SK-N-SH treated with all-trans-retinoic acid at 6 μM for 48 hours (cell line): ENCODE measurements around the gene CLP1.
A peak's percentile ranks its signal among the peaks of the same experiment; 100 is the strongest.

Source experiments
- ATAC-seq: fragments of 200-7000 bp; cut with Tn5 transposase; 3 replicates; pipeline ENCODE4 v1.9.1; 2020; ENCODE audit warnings: mild to moderate bottlenecking, moderate library complexity
- BACH2 ChIP-seq: fragments of 250-450 bp; sonication (Bioruptor Pico); IDR thresholded peaks from 2 replicates; pipeline ENCODE4 v1.9.0; 2021; ENCODE audit warnings: mild to moderate bottlenecking, borderline replicate concordance
- CSDC2 ChIP-seq: fragments of 250-450 bp; sonication (Bioruptor Pico); IDR thresholded peaks from 2 replicates; pipeline ENCODE4 v1.5.0; 2020; ENCODE audit warnings: mild to moderate bottlenecking, moderate library complexity
- ESRRG ChIP-seq: fragments of 250-450 bp; sonication (Bioruptor Pico); IDR thresholded peaks from 2 replicates; pipeline ENCODE4 v1.6.1; 2021; ENCODE audit warnings: mild to moderate bottlenecking
- GLIS3 ChIP-seq: fragments of 250-450 bp; sonication (Bioruptor Pico); IDR thresholded peaks from 2 replicates; pipeline ENCODE4 v1.5.0; 2020; ENCODE audit warnings: mild to moderate bottlenecking, moderate library complexity
- ISL1 ChIP-seq: fragments of 250-450 bp; sonication (Bioruptor Pico); IDR thresholded peaks from 2 replicates; pipeline ENCODE4 v2.1.2; 2022; ENCODE audit warnings: mild to moderate bottlenecking, moderate library complexity
- OSR1 ChIP-seq: fragments of 250-450 bp; sonication (Bioruptor Pico); IDR thresholded peaks from 2 replicates; pipeline ENCODE4 v1.8.0; 2022; ENCODE audit warnings: moderate library complexity, mild to moderate bottlenecking, inconsistent platforms
- RARB ChIP-seq: fragments of 250-450 bp; sonication (Bioruptor Pico); IDR thresholded peaks from 2 replicates; pipeline ENCODE4 v1.8.0; 2021; ENCODE audit warnings: mild to moderate bottlenecking, moderate library complexity
- SNAI2 ChIP-seq: fragments of 250-450 bp; sonication (Bioruptor Pico); IDR thresholded peaks from 2 replicates; pipeline ENCODE4 v1.5.0; 2020; ENCODE audit warnings: mild to moderate bottlenecking, moderate library complexity
- TCF4 ChIP-seq: fragments of 250-450 bp; sonication (Bioruptor Pico); IDR thresholded peaks from 2 replicates; pipeline ENCODE4 v1.8.0; 2021; ENCODE audit warnings: mild to moderate bottlenecking, moderate library complexity, borderline replicate concordance
- ZC3H10 ChIP-seq: fragments of 250-450 bp; sonication (Bioruptor Pico); IDR thresholded peaks from 2 replicates; pipeline ENCODE4 v1.5.1; 2021; ENCODE audit warnings: mild to moderate bottlenecking, moderate library complexity
- ZNF565 ChIP-seq: fragments of 450-650 bp; formaldehyde crosslinking; conservative IDR thresholded peaks from 2 replicates; pipeline ENCODE4 v1.5.0; 2020; ENCODE audit warnings: low read depth, mild to moderate bottlenecking, moderate library complexity
- ZNF8 ChIP-seq: fragments of 450-650 bp; formaldehyde crosslinking; IDR thresholded peaks from 2 replicates; pipeline ENCODE4 v1.5.0; 2020; ENCODE audit warnings: mild to moderate bottlenecking, moderate library complexity
- TF ChIP-seq, protein P1 (sequence below): fragments of 250-450 bp; sonication (Bioruptor Pico); IDR thresholded peaks from 2 replicates; pipeline ENCODE4 v1.5.1; 2021; ENCODE audit warnings: mild to moderate bottlenecking, moderate library complexity
- TF ChIP-seq, protein P2 (sequence below): fragments of 250-450 bp; sonication (Bioruptor Pico); IDR thresholded peaks from 2 replicates; pipeline ENCODE4 v1.5.1; 2020; ENCODE audit warnings: low read depth, mild to moderate bottlenecking, moderate library complexity
- TF ChIP-seq, protein P3 (sequence below): fragments of 250-450 bp; sonication (Bioruptor Pico); IDR thresholded peaks from 2 replicates; pipeline ENCODE4 v1.8.0; 2020; ENCODE audit warnings: mild to moderate bottlenecking, moderate library complexity, borderline replicate concordance
- TF ChIP-seq, protein P4 (sequence below): fragments of 250-450 bp; sonication (Bioruptor Pico); IDR thresholded peaks from 2 replicates; pipeline ENCODE4 v1.5.0; 2020; ENCODE audit warnings: mild to moderate bottlenecking, moderate library complexity

Gene CLP1

DNA sequence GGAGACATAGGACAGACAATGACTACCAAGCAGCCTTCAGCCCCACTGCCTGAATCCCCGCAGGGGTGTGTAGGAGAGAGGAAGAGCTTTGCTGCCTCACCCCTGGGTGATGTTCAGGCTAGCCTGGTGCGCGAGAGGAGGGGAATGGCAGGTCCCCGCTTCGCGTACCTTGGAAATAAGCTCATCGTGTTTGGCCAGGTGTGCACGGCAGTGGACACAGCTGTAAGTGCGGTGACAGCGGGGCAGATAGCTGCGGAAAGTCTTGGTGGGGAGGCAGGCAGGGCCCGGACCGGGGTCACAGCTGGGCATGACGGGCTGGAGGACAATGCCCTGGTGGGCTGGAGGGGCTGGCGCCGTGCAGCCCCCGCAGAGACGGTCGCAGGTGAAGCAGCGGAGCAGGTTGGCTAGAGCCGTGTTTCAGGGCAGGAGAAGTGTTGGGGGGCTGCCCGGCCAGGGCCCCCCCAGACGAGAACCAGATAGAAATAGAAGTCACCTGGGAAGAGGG lies 10.7 kb upstream of the CLP1 start:
- no peak for ATAC-seq
- TF ChIP-seq ZNF8 (CRISPR knock-in tag) (no peak), ISL1 (no peak), RARB (no peak), ZC3H10 (CRISPR knock-in tag) (no peak), SNAI2 (CRISPR knock-in tag) (no peak)
- TF ChIP-seq, protein P1, sequence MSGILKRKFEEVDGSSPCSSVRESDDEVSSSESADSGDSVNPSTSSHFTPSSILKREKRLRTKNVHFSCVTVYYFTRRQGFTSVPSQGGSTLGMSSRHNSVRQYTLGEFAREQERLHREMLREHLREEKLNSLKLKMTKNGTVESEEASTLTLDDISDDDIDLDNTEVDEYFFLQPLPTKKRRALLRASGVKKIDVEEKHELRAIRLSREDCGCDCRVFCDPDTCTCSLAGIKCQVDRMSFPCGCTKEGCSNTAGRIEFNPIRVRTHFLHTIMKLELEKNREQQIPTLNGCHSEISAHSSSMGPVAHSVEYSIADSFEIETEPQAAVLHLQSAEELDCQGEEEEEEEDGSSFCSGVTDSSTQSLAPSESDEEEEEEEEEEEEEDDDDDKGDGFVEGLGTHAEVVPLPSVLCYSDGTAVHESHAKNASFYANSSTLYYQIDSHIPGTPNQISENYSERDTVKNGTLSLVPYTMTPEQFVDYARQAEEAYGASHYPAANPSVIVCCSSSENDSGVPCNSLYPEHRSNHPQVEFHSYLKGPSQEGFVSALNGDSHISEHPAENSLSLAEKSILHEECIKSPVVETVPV (CRISPR knock-in tag) = no peak
- TF ChIP-seq, protein P2, sequence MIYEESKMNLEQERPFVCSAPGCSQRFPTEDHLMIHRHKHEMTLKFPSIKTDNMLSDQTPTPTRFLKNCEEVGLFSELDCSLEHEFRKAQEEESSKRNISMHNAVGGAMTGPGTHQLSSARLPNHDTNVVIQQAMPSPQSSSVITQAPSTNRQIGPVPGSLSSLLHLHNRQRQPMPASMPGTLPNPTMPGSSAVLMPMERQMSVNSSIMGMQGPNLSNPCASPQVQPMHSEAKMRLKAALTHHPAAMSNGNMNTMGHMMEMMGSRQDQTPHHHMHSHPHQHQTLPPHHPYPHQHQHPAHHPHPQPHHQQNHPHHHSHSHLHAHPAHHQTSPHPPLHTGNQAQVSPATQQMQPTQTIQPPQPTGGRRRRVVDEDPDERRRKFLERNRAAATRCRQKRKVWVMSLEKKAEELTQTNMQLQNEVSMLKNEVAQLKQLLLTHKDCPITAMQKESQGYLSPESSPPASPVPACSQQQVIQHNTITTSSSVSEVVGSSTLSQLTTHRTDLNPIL = no peak

DNA sequence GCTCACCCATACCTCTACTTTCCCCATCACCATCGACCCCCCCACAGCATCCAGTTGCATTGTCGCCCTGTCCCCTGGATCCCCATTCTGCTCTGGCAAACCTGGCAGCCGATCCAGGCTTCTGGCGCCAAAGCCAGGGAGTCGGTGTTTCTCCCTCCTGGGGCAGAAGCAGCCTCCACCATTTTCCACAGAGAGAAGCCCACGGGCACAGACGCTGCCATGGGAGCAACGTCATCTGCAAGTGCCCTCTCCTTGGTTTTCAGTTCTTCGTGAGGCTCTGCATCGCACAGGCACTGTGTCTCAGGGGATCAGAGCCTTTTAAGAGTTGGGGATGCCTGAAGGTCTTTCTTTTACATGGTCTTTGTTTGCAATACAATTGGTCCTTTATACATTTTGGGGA lies 10.2 kb upstream of the CLP1 start:
- TF ChIP-seq GLIS3 (CRISPR knock-in tag) (peak; percentile 4; the same call in 1 of the 2 replicates), ESRRG (no peak)
- no peak for ATAC-seq

DNA sequence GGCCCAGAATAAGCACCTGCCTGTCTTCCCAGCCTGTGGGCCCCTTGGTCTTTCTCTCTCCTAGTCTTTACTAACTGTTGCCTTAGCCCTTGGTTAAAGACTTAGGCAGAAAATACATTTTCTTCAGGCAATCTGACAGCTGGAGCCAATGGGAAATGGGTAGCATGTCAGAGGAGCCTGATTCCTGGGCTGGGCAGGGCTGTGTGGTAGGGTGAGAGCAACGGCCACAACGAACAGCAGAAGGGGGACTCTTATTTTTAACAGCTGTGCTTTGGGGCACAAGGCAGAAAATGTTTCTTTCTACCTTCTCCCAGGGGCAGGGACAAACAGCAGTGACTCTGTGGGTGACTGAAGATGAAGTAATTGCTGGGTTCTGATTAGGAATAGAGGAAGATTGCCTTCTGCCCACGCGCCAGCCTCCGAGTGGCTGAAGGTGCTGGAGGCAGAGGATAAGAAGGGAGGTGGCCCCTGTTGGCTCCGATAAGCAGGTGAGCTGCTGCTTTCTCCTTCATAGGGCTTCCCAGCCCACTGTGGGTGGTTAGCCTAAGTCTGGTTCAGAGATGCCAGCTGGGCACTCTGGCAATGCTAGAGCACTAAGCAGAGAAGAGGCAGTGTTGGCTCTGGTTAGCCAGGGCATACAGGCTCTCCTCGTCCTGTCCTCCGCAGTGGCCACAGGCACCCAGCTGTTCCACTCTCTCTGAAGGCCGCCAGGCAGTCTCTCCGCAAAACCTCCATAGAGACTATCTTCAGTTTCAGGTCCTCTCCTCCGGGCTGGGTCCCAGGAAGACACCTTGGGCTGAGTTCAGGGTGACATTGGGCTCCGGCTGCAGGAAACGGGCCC lies 9.4 kb upstream of the CLP1 start:
- peak; percentile 40 for ATAC-seq
- no peak for TF ChIP-seq CSDC2
- TF ChIP-seq SNAI2 (CRISPR knock-in tag) = no peak
- TF ChIP-seq ESRRG = no peak
- no peak for TF ChIP-seq TCF4 (CRISPR knock-in tag)
- TF ChIP-seq ZNF565 = no peak
- TF ChIP-seq OSR1 = no peak
- no peak for TF ChIP-seq BACH2 (CRISPR knock-in tag)

DNA sequence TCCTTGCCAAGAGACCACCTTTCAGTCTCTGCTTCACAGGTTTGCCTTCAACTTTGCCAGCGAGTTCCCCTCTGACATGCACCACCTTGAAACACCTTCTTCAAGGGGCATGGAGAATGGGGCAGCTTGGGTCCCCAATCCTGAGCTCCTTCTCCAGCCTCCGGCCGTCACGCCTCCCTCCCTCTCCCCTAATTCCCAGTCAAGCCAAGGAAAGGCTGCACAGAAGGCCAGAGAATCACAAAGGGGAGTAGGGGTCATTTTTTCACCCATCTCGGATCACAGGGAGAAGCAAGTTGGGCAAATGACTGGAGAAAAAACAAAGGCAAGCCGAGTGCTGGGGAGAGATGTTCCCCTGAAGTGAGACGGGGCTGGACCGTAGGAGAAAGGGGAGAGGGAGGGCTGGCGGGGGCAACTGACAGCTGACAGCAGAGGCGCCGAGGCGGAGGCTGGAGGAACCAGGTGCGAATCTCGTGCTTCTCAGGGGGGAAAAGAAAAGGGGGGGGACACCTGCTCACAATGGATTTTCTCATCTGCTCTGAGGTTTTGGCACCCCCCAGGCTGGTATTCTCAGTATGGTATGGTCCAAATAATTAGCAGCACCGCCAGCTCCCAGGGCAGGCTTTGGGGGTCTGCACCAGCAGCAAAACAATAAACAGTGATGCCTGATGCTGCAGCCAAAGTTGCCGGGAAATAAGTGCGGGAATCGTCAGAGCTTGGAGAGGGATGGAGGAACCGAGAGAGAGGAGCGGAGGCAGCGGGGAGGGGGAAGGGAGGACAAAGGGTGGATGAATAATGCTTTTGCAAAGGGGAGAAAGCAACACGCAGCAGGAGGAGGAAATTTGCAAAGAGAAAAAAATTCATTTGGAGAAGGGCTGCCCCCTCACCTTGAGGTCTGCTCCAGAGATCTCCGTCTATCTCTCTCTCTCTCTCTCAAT lies 8.5 kb upstream of the CLP1 start:
- ATAC-seq = peak; percentile 18
- TF ChIP-seq TCF4 (CRISPR knock-in tag) = no peak
- TF ChIP-seq, protein P3, sequence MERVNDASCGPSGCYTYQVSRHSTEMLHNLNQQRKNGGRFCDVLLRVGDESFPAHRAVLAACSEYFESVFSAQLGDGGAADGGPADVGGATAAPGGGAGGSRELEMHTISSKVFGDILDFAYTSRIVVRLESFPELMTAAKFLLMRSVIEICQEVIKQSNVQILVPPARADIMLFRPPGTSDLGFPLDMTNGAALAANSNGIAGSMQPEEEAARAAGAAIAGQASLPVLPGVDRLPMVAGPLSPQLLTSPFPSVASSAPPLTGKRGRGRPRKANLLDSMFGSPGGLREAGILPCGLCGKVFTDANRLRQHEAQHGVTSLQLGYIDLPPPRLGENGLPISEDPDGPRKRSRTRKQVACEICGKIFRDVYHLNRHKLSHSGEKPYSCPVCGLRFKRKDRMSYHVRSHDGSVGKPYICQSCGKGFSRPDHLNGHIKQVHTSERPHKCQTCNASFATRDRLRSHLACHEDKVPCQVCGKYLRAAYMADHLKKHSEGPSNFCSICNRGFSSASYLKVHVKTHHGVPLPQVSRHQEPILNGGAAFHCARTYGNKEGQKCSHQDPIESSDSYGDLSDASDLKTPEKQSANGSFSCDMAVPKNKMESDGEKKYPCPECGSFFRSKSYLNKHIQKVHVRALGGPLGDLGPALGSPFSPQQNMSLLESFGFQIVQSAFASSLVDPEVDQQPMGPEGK (CRISPR knock-in tag) = peak; percentile 37; the same call in 1 of the 2 replicates
- TF ChIP-seq, all 23 proteins: peak for 1

DNA sequence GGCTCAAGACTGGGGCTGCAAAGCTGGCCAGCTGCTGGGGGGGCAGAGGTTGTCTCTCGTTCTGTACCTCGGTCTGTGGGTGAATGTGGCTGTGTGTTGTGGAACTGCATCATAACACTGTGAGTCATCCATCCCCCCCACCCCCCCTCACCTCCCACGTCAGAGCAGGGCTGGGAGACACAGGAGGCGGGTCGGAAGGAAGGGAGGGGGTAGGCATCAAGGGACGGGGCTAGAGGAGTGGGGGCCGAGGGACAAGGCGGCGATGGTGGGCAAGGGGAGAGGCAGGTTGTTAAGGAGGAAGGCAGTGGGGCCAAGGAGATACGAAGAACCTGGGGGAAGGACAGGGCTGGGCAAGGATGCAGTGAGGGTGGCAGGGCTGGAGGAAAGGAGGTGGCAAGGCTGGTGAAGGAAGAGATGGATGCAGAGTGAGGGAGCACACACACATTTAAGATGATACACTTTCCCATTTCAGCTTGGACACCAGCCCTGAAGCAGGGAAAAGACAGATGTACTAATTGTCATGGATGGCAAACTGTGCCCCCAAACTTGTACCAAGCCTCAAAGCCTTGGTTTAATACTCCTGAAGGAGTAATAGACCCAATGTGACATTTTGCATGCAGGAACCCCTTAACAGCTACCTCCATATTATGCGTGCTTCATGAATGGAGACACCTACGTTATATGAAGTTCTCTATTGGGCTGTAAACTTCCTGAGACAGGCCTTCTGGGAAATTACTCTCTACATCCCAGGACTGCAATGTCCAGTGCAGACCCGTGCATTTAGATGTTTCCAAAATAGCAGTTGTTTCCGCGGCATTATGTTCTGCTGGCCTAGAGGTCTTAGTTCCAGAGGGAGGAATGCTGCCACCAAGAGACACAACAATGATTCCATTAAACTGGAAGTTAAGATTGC lies 7.5 kb upstream of the CLP1 start, which contains the start of gene YPEL4:
Gene YPEL4, minus strand, starts transcription at position 87 of the 913 bp plus-strand sequence. CDS start 2,805 bp downstream, outside the sequence.
- peak; percentile 75 for ATAC-seq
- TF ChIP-seq OSR1 (no peak), ISL1 (no peak), ESRRG (0 out of 2 replicates have a peak, but pooled peaks have one; percentile 65), GLIS3 (CRISPR knock-in tag) (0 out of 2 replicates have a peak, but pooled peaks have one; percentile 81)
- TF ChIP-seq, protein P1 (CRISPR knock-in tag) = peak; percentile 32; the same call in 1 of the 2 replicates
- TF ChIP-seq, protein P2 = peak; percentile 60; the same call in 1 of the 2 replicates
- TF ChIP-seq, protein P3 (CRISPR knock-in tag) = 0 out of 2 replicates have a peak, but pooled peaks have one; percentile 19
- TF ChIP-seq, protein P4, sequence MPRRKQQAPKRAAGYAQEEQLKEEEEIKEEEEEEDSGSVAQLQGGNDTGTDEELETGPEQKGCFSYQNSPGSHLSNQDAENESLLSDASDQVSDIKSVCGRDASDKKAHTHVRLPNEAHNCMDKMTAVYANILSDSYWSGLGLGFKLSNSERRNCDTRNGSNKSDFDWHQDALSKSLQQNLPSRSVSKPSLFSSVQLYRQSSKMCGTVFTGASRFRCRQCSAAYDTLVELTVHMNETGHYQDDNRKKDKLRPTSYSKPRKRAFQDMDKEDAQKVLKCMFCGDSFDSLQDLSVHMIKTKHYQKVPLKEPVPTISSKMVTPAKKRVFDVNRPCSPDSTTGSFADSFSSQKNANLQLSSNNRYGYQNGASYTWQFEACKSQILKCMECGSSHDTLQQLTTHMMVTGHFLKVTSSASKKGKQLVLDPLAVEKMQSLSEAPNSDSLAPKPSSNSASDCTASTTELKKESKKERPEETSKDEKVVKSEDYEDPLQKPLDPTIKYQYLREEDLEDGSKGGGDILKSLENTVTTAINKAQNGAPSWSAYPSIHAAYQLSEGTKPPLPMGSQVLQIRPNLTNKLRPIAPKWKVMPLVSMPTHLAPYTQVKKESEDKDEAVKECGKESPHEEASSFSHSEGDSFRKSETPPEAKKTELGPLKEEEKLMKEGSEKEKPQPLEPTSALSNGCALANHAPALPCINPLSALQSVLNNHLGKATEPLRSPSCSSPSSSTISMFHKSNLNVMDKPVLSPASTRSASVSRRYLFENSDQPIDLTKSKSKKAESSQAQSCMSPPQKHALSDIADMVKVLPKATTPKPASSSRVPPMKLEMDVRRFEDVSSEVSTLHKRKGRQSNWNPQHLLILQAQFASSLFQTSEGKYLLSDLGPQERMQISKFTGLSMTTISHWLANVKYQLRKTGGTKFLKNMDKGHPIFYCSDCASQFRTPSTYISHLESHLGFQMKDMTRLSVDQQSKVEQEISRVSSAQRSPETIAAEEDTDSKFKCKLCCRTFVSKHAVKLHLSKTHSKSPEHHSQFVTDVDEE (CRISPR knock-in tag) = no peak
